CD4-positive, alpha-beta T cell (primary cell): ENCODE data around the gene TTC33. TPM values are rescaled to one million over a fixed set of nuclear protein-coding genes. Genes with fewer than 3 reads are reported as not detected.

Experiments
- ATAC-seq: fragments of 200-7000 bp; cut with Tn5 transposase; one replicate; pipeline ENCODE4 v1.10.0; 2022; ENCODE audit warnings: mild to moderate bottlenecking; ENCODE audit not compliant: poor library complexity
- CTCF ChIA-PET: fragments of 350-600 bp; sonication (Branson Sonifier 250); formaldehyde crosslinking; loops from one replicate; lab custom pipeline; 2021; ENCODE audit warnings: antibody characterized with exemption, inconsistent platforms; lab: Charles Lee
- POLR2A ChIA-PET: fragments of 350-600 bp; sonication (Branson Sonifier 250); formaldehyde crosslinking; loops from one replicate; lab custom pipeline; 2021; ENCODE audit warnings: antibody characterized with exemption, inconsistent platforms; lab: Charles Lee
- DNase-seq, 14 experiments: peaks; one replicate each; pipeline ENCODE4 v3.0.0-alpha.2; 2013 to 2020; ENCODE audit warnings: mixed read lengths in 2 of 14
- H3K27ac ChIP-seq, 2 donors: one replicate each; pipeline versions ENCODE4 v1.5.1 to v1.7.0; 2013; ENCODE audit warnings: low read length in 2 of 2, low read depth in 1 of 2, mild to moderate bottlenecking in 1 of 2
- H3K27me3 ChIP-seq, 2 experiments: 1 replicate in 1 of 2; 2 replicates in 1 of 2; pipeline versions ENCODE4 v1.6.1 to v1.7.0; 2013; ENCODE audit warnings: low read length in 2 of 2, control low read depth in 1 of 2, mild to moderate bottlenecking in 1 of 2, moderate library complexity in 1 of 2; ENCODE audit not compliant: insufficient read depth in 2 of 2, control insufficient read depth in 1 of 2
- H3K36me3 ChIP-seq: one replicate; pipeline ENCODE4 v1.6.1; 2013; ENCODE audit warnings: low read length, control low read depth; ENCODE audit not compliant: insufficient read depth
- H3K4me1 ChIP-seq: one replicate; pipeline ENCODE4 v1.6.1; 2013; ENCODE audit warnings: low read length, control low read depth; ENCODE audit not compliant: insufficient read depth
- H3K4me3 ChIP-seq: one replicate; pipeline ENCODE4 v1.5.1; 2013; ENCODE audit warnings: mild to moderate bottlenecking, low read length, moderate library complexity
- H3K9me3 ChIP-seq, 2 experiments: 1 replicate in 1 of 2; 2 replicates in 1 of 2; pipeline versions ENCODE4 v1.6.1 to v1.7.0; 2013; ENCODE audit warnings: low read length in 2 of 2, mild to moderate bottlenecking in 2 of 2, control low read depth in 1 of 2, moderate library complexity in 1 of 2; ENCODE audit not compliant: control insufficient read depth in 1 of 2, insufficient read depth in 1 of 2
- H3K27ac Mint-ChIP-seq: one replicate; pipeline ENCODE4 v1.8.0; 2020; ENCODE audit warnings: mixed read lengths
- H3K27me3 Mint-ChIP-seq: one replicate; pipeline ENCODE4 v1.8.0; 2021; ENCODE audit warnings: mixed read lengths
- H3K36me3 Mint-ChIP-seq: one replicate; pipeline ENCODE4 v1.8.0; 2021; ENCODE audit warnings: low read depth, mixed read lengths
- H3K4me1 Mint-ChIP-seq: one replicate; pipeline ENCODE4 v1.8.0; 2021; ENCODE audit warnings: low read depth, mixed read lengths
- H3K4me3 Mint-ChIP-seq: one replicate; pipeline ENCODE4 v1.8.0; 2020; ENCODE audit warnings: mild to moderate bottlenecking, mixed read lengths
- H3K9me3 Mint-ChIP-seq: one replicate; pipeline ENCODE4 v1.8.0; 2020; ENCODE audit warnings: mixed read lengths
- CTCF ChIP-seq: fragments of 200-600 bp; IDR thresholded peaks from one replicate; pipeline ENCODE4 v1.8.0; 2022; ENCODE audit warnings: antibody characterized with exemption, mild to moderate bottlenecking
- intact Hi-C, 2 experiments: fragments of 100-400 bp; cut with DNase I in 1 of 2; cut with micrococcal nuclease in 1 of 2; formaldehyde crosslinking; loops; one replicate each; pipeline versions ENCODE4 v1.15.1 to v1.9.0; 2023 to 2025; cut with DNase I, micrococcal nuclease
- polyA plus RNA-seq, 2 donors: library from polyadenylated mRNA; unstranded; fragments of 120-200 nt; gene quantifications; one replicate each; pipeline ENCODE4 v1.2.1, GENCODE V29; 2013
- total RNA-seq, 174 experiments: library from RNA in 2 of 174; stranded (reverse) in 2 of 174; gene quantifications; one replicate each; pipeline ENCODE4 v1.2.3 and lab custom pipeline; 2021 to 2026

TTC33 gene, protein sequence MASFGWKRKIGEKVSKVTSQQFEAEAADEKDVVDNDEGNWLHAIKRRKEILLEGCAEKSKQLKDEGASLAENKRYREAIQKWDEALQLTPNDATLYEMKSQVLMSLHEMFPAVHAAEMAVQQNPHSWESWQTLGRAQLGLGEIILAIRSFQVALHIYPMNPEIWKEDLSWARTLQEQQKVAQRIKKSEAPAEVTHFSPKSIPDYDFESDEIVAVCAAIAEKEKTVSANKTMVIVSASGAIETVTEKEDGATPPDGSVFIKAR
- total RNA-seq (10 to 100 TPM in 1 of 2 experiments, 1 to 10 TPM in 1; 8.7 to 12.0 TPM), total RNA-seq (lab: John Stamatoyannopoulos, UW) (14.7 to 58.8 (median 37.7) reads per million in 172 experiments)
- polyA plus RNA-seq (2013, experiment 1 of 2): 11.6 TPM
- polyA plus RNA-seq (2013, experiment 2 of 2): 10.7 TPM

DNA sequence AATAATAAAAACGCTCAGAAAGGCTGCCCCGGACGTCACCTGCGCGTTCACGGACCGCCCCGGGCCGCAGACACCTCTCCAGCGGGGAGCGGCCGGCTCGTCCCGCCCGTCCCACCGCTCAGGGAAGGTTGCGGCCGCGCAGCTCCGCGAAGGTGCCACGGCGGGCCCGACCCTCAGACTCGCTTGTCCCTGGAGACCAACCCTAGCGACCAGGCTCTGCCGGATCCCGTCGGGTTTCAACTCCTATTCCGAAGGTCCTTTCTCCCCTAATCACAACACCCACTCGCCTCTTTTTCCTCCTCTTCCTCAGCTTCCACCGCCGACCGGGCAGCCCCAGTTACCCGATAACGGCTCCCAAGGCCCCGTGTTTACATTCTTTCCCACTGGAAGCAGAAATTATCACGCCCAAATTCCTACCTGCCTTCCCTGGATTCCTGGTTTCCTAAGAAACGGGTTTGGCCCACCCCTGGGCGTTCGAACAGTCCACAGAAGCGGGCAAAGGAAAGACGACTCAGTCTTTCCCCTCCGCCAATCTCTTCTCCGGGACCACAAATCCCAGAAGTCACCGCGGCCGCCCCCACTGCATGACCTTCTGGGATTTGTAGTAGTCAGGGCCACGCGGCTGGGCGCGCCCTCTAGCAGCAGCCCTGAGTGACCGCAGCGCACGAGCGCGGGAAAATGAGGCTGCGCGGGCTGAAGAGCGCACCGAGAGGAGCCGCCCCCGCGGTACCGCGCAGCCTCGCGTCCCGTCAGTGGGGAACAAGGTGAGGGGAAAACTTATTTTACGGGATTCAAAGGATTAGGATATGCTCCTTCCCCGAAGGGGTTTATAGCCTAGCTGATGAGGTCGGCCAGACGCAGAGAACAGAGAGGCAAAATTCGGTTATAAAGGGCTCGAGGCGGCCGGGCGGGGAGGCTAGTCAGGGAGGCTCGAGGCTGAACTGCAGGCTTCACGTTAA is at the start of gene TTC33:
Gene TTC33, minus strand, starts transcription at position 555 of the 959 bp plus-strand sequence. CDS start 8,943 bp downstream, outside the sequence.
- DNase-seq: peak; percentile 86 to 96 (median 92)
- peak within 1 kb of the TSS; percentile 87 to 89 for H3K27ac ChIP-seq
- no peaks in the 10 kb centered on the region for H3K27me3 Mint-ChIP-seq
- peak; percentile 80 for ATAC-seq
- TF ChIP-seq CTCF: peak; percentile 51
- H3K4me3 Mint-ChIP-seq: no peak within 1 kb of the TSS
- H3K36me3 ChIP-seq: peaks cover 4% of the 10 kb centered on the region
- no peaks in the 10 kb centered on the region for H3K9me3 Mint-ChIP-seq
- no peak within 1 kb of the TSS for H3K27ac Mint-ChIP-seq
- peaks cover 14% of the 10 kb centered on the region for H3K4me1 ChIP-seq
- no peaks in the 10 kb centered on the region for H3K27me3 ChIP-seq
- no peaks in the 10 kb centered on the region for H3K9me3 ChIP-seq
- H3K36me3 Mint-ChIP-seq: peaks cover 22% of the 10 kb centered on the region
- ChIA-PET POLR2A (interaction anchor here (0.7 to 1.8 kb wide), 7 partner anchors 14 to 345 kb away, joined by 3 to 7 read pairs (median 3); partner anchors contain the start of genes PRKAA1 and PTGER4), CTCF (interaction anchor here (0.8 to 1.6 kb wide), 4 partner anchors 17 to 807 kb away, joined by 3 to 6 read pairs (median 3); partner anchors contain the start of gene PRKAA1)
- peaks cover 25% of the 10 kb centered on the region for H3K4me1 Mint-ChIP-seq
- intact Hi-C loops: loop anchor here (1.0 to 10.0 kb wide), 7 partner anchors 42 to 1801 kb away; partner anchors contain the start of genes RPL37 (in 2 of the 2) and PRKAA1 (in 1 of the 2)
- peak within 1 kb of the TSS; percentile 89 for H3K4me3 ChIP-seq

GRCh38 chr5:40801771-40802562 is 46.2 kb upstream of the TTC33 start:
- Histone ChIP-seq H3K4me1 (peaks cover 6% of the 10 kb centered on the region), H3K27me3 (no peaks in the 10 kb centered on the region), H3K9me3 (no peaks in the 10 kb centered on the region), H3K36me3 (no peaks in the 10 kb centered on the region), H3K4me3 (no peak overlapping the region), H3K27ac (no peak overlapping the region)
- ChIA-PET CTCF (no interaction called here), POLR2A (no interaction called here)
- ATAC-seq (no peak), DNase-seq (no peak)
- H3K4me3 Mint-ChIP-seq: peak overlapping the region; percentile 13
- no peak overlapping the region for H3K27ac Mint-ChIP-seq
- H3K9me3 Mint-ChIP-seq: no peaks in the 10 kb centered on the region
- peaks cover 13% of the 10 kb centered on the region for H3K4me1 Mint-ChIP-seq
- no peak for TF ChIP-seq CTCF
- H3K36me3 Mint-ChIP-seq: peaks cover 5% of the 10 kb centered on the region
- H3K27me3 Mint-ChIP-seq: no peaks in the 10 kb centered on the region
- intact Hi-C loops: no loop called here
